Left lung (tissue), 10 donors: ENCODE data around the gene CD4. TPM values are rescaled to one million over a fixed set of nuclear protein-coding genes. Genes with fewer than 3 reads are reported as not detected.

Experiments used
- ATAC-seq: fragments of 200-7000 bp; cut with Tn5 transposase; one replicate; pipeline ENCODE4 v1.9.1; 2020; ENCODE audit warnings: moderate library complexity
- DNase-seq, 4 donors: peaks; one replicate each; pipeline ENCODE4 v3.0.0-alpha.2; 2013 to 2020
- H3K27ac ChIP-seq, 2 donors: fragments of 200-600 bp; sonication (generic) in 1 of 2; one replicate each; pipeline versions ENCODE4 v1.5.0 to v1.8.0; 2020 to 2021
- H3K27me3 ChIP-seq, 2 donors: fragments of 200-600 bp; sonication (generic) in 1 of 2; one replicate each; pipeline versions ENCODE4 v1.5.0 to v1.8.0; 2020 to 2021
- H3K36me3 ChIP-seq, 2 donors: fragments of 200-600 bp; sonication (generic) in 1 of 2; one replicate each; pipeline versions ENCODE4 v1.5.0 to v1.8.0; 2020 to 2021
- H3K4me1 ChIP-seq, 2 donors: fragments of 200-600 bp; one replicate each; pipeline ENCODE4 v1.8.0; 2021
- H3K4me3 ChIP-seq, 2 donors: fragments of 200-600 bp; sonication (generic) in 1 of 2; one replicate each; pipeline versions ENCODE4 v1.5.0 to v1.8.0; 2020 to 2021; ENCODE audit warnings: mild to moderate bottlenecking in 1 of 2
- H3K9me3 ChIP-seq, 2 donors: fragments of 200-600 bp; sonication (generic) in 1 of 2; one replicate each; pipeline versions ENCODE4 v1.5.0 to v1.8.0; 2020 to 2021
- CTCF ChIP-seq, 2 donors: fragments of 200-600 bp; sonication (generic) in 1 of 2; IDR thresholded peaks; one replicate each; pipeline versions ENCODE4 v1.5.0 to v1.8.0; 2021; ENCODE audit warnings: antibody characterized with exemption in 2 of 2
- intact Hi-C, 2 donors: fragments of 100-400 bp; cut with DNase I; formaldehyde crosslinking; loops; one replicate each; pipeline versions ENCODE4 v1.11.2 to v1.14.2; 2022
- polyA plus RNA-seq, 6 donors: library from polyadenylated mRNA; unstranded; fragments of 120-200 nt; gene quantifications; one replicate each; pipeline ENCODE4 v1.2.1, GENCODE V29; 2013; ENCODE audit not compliant: insufficient read length in 6 of 6
- total RNA-seq, 2 donors: library from RNA; stranded (reverse); fragmentation: NEBNext Ultra II Directional; extraction: Animal tissue kit (Norgen Biotek cat#: 25700); gene quantifications; one replicate each; pipeline ENCODE4 v1.2.1, GENCODE V29; 2021
- donor health status: DM: no; HTN: yes; CAD: no.
- donor health status: DM: no; HTN: no; CAD: no.

CD4 gene
- total and polyA plus RNA-seq, 8 donors = 64.5 to 97.8 (median 92.9) TPM

- peak; percentile 20 for ATAC-seq
- intact Hi-C loops = no loop called here
Observed at GRCh38 chr12:6778217-6778573, 11.1 kb upstream of the CD4 start.

GRCh38 chr12:6778574-6779550 lies 10.5 kb upstream of the CD4 start:
- TF ChIP-seq CTCF (IDR thresholded peaks at IDR 0.05) = peak; percentile 88 to 98
- peak; percentile 92 to 96 (median 95) for DNase-seq
- Histone ChIP-seq H3K9me3 (no peaks in the 10 kb centered on the region), H3K4me1 (peaks cover 4 to 13% of the 10 kb centered on the region in 2 donors), H3K36me3 (no peaks in the 10 kb centered on the region), H3K27me3 (peaks cover 0 to 26% of the 10 kb centered on the region in 2 donors), H3K4me3 (peak overlapping the region in 1 of 2 donors; percentile 33), H3K27ac (peak overlapping the region; percentile 5 to 30)
- ATAC-seq = peak; percentile 100
- intact Hi-C loops = no loop called here

More at GRCh38 chr12:6778217-6778573, 11.1 kb upstream of the CD4 start:
- no peaks in the 10 kb centered on the region for H3K9me3 ChIP-seq
- peaks cover 0 to 32% of the 10 kb centered on the region in 2 donors for H3K27me3 ChIP-seq
- no peak for TF ChIP-seq CTCF (IDR thresholded peaks at IDR 0.05)
- peaks cover 4 to 14% of the 10 kb centered on the region in 2 donors for H3K4me1 ChIP-seq
- peak overlapping the region in 1 of 2 donors; percentile 33 for H3K4me3 ChIP-seq
- no peak for DNase-seq
- H3K27ac ChIP-seq = peak overlapping the region; percentile 5 to 30
- no peaks in the 10 kb centered on the region for H3K36me3 ChIP-seq

- ATAC-seq (no peak), DNase-seq (no peak)
- intact Hi-C loops = no loop called here
- no peak overlapping the region for H3K4me3 ChIP-seq
- peaks cover 0 to 15% of the 10 kb centered on the region in 2 donors for H3K27me3 ChIP-seq
- peaks cover 4 to 22% of the 10 kb centered on the region in 2 donors for H3K4me1 ChIP-seq
- TF ChIP-seq CTCF (IDR thresholded peaks at IDR 0.05) = no peak
- H3K36me3 ChIP-seq = no peaks in the 10 kb centered on the region
- no peak overlapping the region for H3K27ac ChIP-seq
- no peaks in the 10 kb centered on the region for H3K9me3 ChIP-seq
Observed at GRCh38 chr12:6779708-6780432, 9.5 kb upstream of the CD4 start.

- Histone ChIP-seq H3K36me3 (no peaks in the 10 kb centered on the region), H3K4me3 (no peak overlapping the region), H3K27ac (no peak overlapping the region), H3K9me3 (no peaks in the 10 kb centered on the region), H3K4me1 (peaks cover 4 to 29% of the 10 kb centered on the region in 2 donors), H3K27me3 (peaks cover 0 to 9% of the 10 kb centered on the region in 2 donors)
- DNase-seq = no peak
- no peak for TF ChIP-seq CTCF (IDR thresholded peaks at IDR 0.05)
- ATAC-seq = no peak
- intact Hi-C loops = no loop called here
Observed at GRCh38 chr12:6780573-6780972, 8.8 kb upstream of the CD4 start.

- no peak overlapping the region for H3K4me3 ChIP-seq
- ATAC-seq = no peak
- DNase-seq = no peak
- H3K27me3 ChIP-seq = peaks cover 0 to 7% of the 10 kb centered on the region in 2 donors
- intact Hi-C loops = no loop called here
- no peak for TF ChIP-seq CTCF (IDR thresholded peaks at IDR 0.05)
- no peak overlapping the region for H3K27ac ChIP-seq
- H3K36me3 ChIP-seq = no peaks in the 10 kb centered on the region
- peaks cover 4 to 45% of the 10 kb centered on the region in 2 donors for H3K4me1 ChIP-seq
- no peaks in the 10 kb centered on the region for H3K9me3 ChIP-seq
Observed at GRCh38 chr12:6782119-6782518, 7.2 kb upstream of the CD4 start.
